ENCODE data around the gene WDR27. TPM values are rescaled to one million over a fixed set of nuclear protein-coding genes. Genes with fewer than 3 reads are reported as not detected.

Gene WDR27
- total RNA-seq, 2 experiments from 2014 or later, result 37.9 to 38.3 TPM

GRCh38 chr6:169558774-169559441 lies 142.9 kb downstream of the WDR27 start:
- DNase-seq, result no peak
- Mint-ChIP-seq H3K36me3 (ENCODE audit: low read depth) (peaks cover 41% of the 10 kb centered on the region), H3K4me3 (no peak overlapping the region), H3K27me3 (ENCODE audit: low read depth) (peaks cover 6% of the 10 kb centered on the region), H3K4me1 (ENCODE audit: low read depth) (peaks cover 12% of the 10 kb centered on the region), H3K27ac (no peak overlapping the region), H3K9me3 (peaks cover 4% of the 10 kb centered on the region)
- intact Hi-C loops (cut with micrococcal nuclease), result no loop called here
- CTCF ChIA-PET, result no interaction called here

- Mint-ChIP-seq H3K4me1 (ENCODE audit: low read depth) (peaks cover 12% of the 10 kb centered on the region), H3K27me3 (ENCODE audit: low read depth) (peaks cover 6% of the 10 kb centered on the region), H3K4me3 (no peak overlapping the region), H3K27ac (no peak overlapping the region), H3K9me3 (peaks cover 4% of the 10 kb centered on the region), H3K36me3 (ENCODE audit: low read depth) (peaks cover 37% of the 10 kb centered on the region)
- intact Hi-C loops (cut with micrococcal nuclease), result no loop called here
- no peak for DNase-seq
- CTCF ChIA-PET, result no interaction called here
These were observed 143.5 kb downstream of the WDR27 start for GRCh38 chr6:169558378-169558773.

- peaks cover 6% of the 10 kb centered on the region for H3K27me3 Mint-ChIP-seq (ENCODE audit: low read depth)
These were observed 143.9 kb downstream of the WDR27 start for GRCh38 chr6:169557887-169558286.

GRCh38 chr6:169556758-169557548 lies 144.9 kb downstream of the WDR27 start:
- DNase-seq, result peak; percentile 70
- Mint-ChIP-seq H3K4me1 (ENCODE audit: low read depth) (peaks cover 12% of the 10 kb centered on the region), H3K36me3 (ENCODE audit: low read depth) (peaks cover 28% of the 10 kb centered on the region), H3K4me3 (no peak overlapping the region), H3K9me3 (peaks cover under 1% of the 10 kb centered on the region), H3K27me3 (ENCODE audit: low read depth) (peaks cover 8% of the 10 kb centered on the region), H3K27ac (no peak overlapping the region)
- CTCF ChIA-PET, result no interaction called here
- intact Hi-C loops (cut with micrococcal nuclease), result loop anchor here (1.0 kb wide), 2 partner anchors 32 to 145 kb away; partner anchors contain the start of genes C6orf120 and WDR27

More at GRCh38 chr6:169557887-169558286, 143.9 kb downstream of the WDR27 start:
- intact Hi-C loops (cut with micrococcal nuclease), result loop anchor here (1.0 kb wide), 1 partner anchor 144 kb away; the partner anchor contains the start of genes C6orf120 and WDR27
- Mint-ChIP-seq H3K4me3 (no peak overlapping the region), H3K4me1 (ENCODE audit: low read depth) (peaks cover 12% of the 10 kb centered on the region), H3K27ac (no peak overlapping the region), H3K9me3 (peaks cover 4% of the 10 kb centered on the region), H3K36me3 (ENCODE audit: low read depth) (peaks cover 37% of the 10 kb centered on the region)
- CTCF ChIA-PET, result no interaction called here
- no peak for DNase-seq

- no peak overlapping the region for H3K4me3 Mint-ChIP-seq
- H3K4me1 Mint-ChIP-seq (ENCODE audit: low read depth), result peaks cover 12% of the 10 kb centered on the region
- H3K27ac Mint-ChIP-seq, result no peak overlapping the region
- DNase-seq, result no peak
- peaks cover 8% of the 10 kb centered on the region for H3K27me3 Mint-ChIP-seq (ENCODE audit: low read depth)
- no peaks in the 10 kb centered on the region for H3K9me3 Mint-ChIP-seq
- peaks cover 22% of the 10 kb centered on the region for H3K36me3 Mint-ChIP-seq (ENCODE audit: low read depth)
- intact Hi-C loops (cut with micrococcal nuclease), result loop anchor here (1.0 kb wide), 1 partner anchor 33 kb away; no protein-coding TSS in a partner anchor
- CTCF ChIA-PET, result no interaction called here
These were observed 145.7 kb downstream of the WDR27 start for GRCh38 chr6:169555971-169556617.

GRCh38 chr6:169545982-169546381 lies 155.8 kb downstream of the WDR27 start:
- Mint-ChIP-seq H3K9me3 (peaks cover 10% of the 10 kb centered on the region), H3K27me3 (ENCODE audit: low read depth) (no peaks in the 10 kb centered on the region), H3K36me3 (ENCODE audit: low read depth) (peaks cover 7% of the 10 kb centered on the region), H3K4me3 (no peak overlapping the region), H3K4me1 (ENCODE audit: low read depth) (no peaks in the 10 kb centered on the region), H3K27ac (no peak overlapping the region)
- CTCF ChIA-PET, result no interaction called here
- intact Hi-C loops (cut with micrococcal nuclease), result no loop called here
- DNase-seq, result no peak

- no peaks in the 10 kb centered on the region for H3K4me1 Mint-ChIP-seq (ENCODE audit: low read depth)
- intact Hi-C loops (cut with micrococcal nuclease), result no loop called here
- no peak overlapping the region for H3K27ac Mint-ChIP-seq
- H3K36me3 Mint-ChIP-seq (ENCODE audit: low read depth), result peaks cover 6% of the 10 kb centered on the region
- H3K9me3 Mint-ChIP-seq, result peaks cover 8% of the 10 kb centered on the region
- no peak overlapping the region for H3K4me3 Mint-ChIP-seq
- no peak for DNase-seq
- H3K27me3 Mint-ChIP-seq (ENCODE audit: low read depth), result no peaks in the 10 kb centered on the region
- CTCF ChIA-PET, result no interaction called here
These were observed 158.1 kb downstream of the WDR27 start for GRCh38 chr6:169543704-169544103.

GRCh38 chr6:169542491-169542890 lies 159.3 kb downstream of the WDR27 start:
- peaks cover 5% of the 10 kb centered on the region for H3K9me3 Mint-ChIP-seq
- DNase-seq, result no peak
- H3K4me1 Mint-ChIP-seq (ENCODE audit: low read depth), result no peaks in the 10 kb centered on the region
- no peaks in the 10 kb centered on the region for H3K27me3 Mint-ChIP-seq (ENCODE audit: low read depth)
- peaks cover 6% of the 10 kb centered on the region for H3K36me3 Mint-ChIP-seq (ENCODE audit: low read depth)
- intact Hi-C loops (cut with micrococcal nuclease), result no loop called here
- CTCF ChIA-PET, result no interaction called here
- no peak overlapping the region for H3K4me3 Mint-ChIP-seq
- H3K27ac Mint-ChIP-seq, result no peak overlapping the region

GRCh38 chr6:169539176-169539897 lies 162.5 kb downstream of the WDR27 start:
- H3K27ac Mint-ChIP-seq, result no peak overlapping the region
- H3K4me1 Mint-ChIP-seq (ENCODE audit: low read depth), result no peaks in the 10 kb centered on the region
- H3K27me3 Mint-ChIP-seq (ENCODE audit: low read depth), result no peaks in the 10 kb centered on the region
- H3K36me3 Mint-ChIP-seq (ENCODE audit: low read depth), result peaks cover 13% of the 10 kb centered on the region
- CTCF ChIA-PET, result no interaction called here
- DNase-seq, result no peak
- intact Hi-C loops (cut with micrococcal nuclease), result no loop called here
- peaks cover 19% of the 10 kb centered on the region for H3K9me3 Mint-ChIP-seq
- H3K4me3 Mint-ChIP-seq, result no peak overlapping the region

GRCh38 chr6:169536446-169537170 lies 165.2 kb downstream of the WDR27 start:
- DNase-seq, result no peak
- H3K4me1 Mint-ChIP-seq (ENCODE audit: low read depth), result no peaks in the 10 kb centered on the region
- intact Hi-C loops (cut with micrococcal nuclease), result no loop called here
- no peak overlapping the region for H3K27ac Mint-ChIP-seq
- H3K27me3 Mint-ChIP-seq (ENCODE audit: low read depth), result no peaks in the 10 kb centered on the region
- H3K36me3 Mint-ChIP-seq (ENCODE audit: low read depth), result peaks cover 21% of the 10 kb centered on the region
- peaks cover 31% of the 10 kb centered on the region for H3K9me3 Mint-ChIP-seq
- CTCF ChIA-PET, result no interaction called here
- H3K4me3 Mint-ChIP-seq, result no peak overlapping the region

- Mint-ChIP-seq H3K27ac (no peak overlapping the region), H3K9me3 (peaks cover 31% of the 10 kb centered on the region), H3K36me3 (ENCODE audit: low read depth) (peaks cover 21% of the 10 kb centered on the region), H3K27me3 (ENCODE audit: low read depth) (no peaks in the 10 kb centered on the region), H3K4me3 (no peak overlapping the region), H3K4me1 (ENCODE audit: low read depth) (peaks cover 13% of the 10 kb centered on the region)
- intact Hi-C loops (cut with micrococcal nuclease), result no loop called here
- DNase-seq, result no peak
- CTCF ChIA-PET, result no interaction called here
These were observed 167.8 kb downstream of the WDR27 start for GRCh38 chr6:169534039-169534421.

All from activated naive CD4-positive, alpha-beta T cell treated with anti-CD3 and anti-CD28 coated beads for 36 hours (primary cell).